Activated T-cell treated with anti-CD3 and anti-CD28 coated beads, Interleukin-2, amount 50 U/mL, for 24 hours (primary cell): Measurements from ENCODE around the gene GPR161.

Experiments used
- DNase-seq: peaks from one replicate; pipeline ENCODE4 v3.0.0-alpha.2; 2020
- H3K27ac Mint-ChIP-seq: 2 replicates; pipeline ENCODE4 v1.8.0; 2020; ENCODE audit warnings: mild to moderate bottlenecking, mixed read lengths
- H3K27me3 Mint-ChIP-seq: 2 replicates; pipeline ENCODE4 v1.8.0; 2020; ENCODE audit warnings: mixed read lengths
- H3K36me3 Mint-ChIP-seq: 2 replicates; pipeline ENCODE4 v1.8.0; 2020; ENCODE audit warnings: low read depth, mixed read lengths
- H3K4me1 Mint-ChIP-seq: 2 replicates; pipeline ENCODE4 v1.8.0; 2020; ENCODE audit warnings: low read depth, mixed read lengths
- H3K4me3 Mint-ChIP-seq: 2 replicates; pipeline ENCODE4 v1.8.0; 2020; ENCODE audit warnings: mild to moderate bottlenecking, moderate library complexity, mixed read lengths
- H3K9me3 Mint-ChIP-seq: 2 replicates; pipeline ENCODE4 v1.8.0; 2020; ENCODE audit warnings: mixed read lengths

The GPR161 gene

DNA sequence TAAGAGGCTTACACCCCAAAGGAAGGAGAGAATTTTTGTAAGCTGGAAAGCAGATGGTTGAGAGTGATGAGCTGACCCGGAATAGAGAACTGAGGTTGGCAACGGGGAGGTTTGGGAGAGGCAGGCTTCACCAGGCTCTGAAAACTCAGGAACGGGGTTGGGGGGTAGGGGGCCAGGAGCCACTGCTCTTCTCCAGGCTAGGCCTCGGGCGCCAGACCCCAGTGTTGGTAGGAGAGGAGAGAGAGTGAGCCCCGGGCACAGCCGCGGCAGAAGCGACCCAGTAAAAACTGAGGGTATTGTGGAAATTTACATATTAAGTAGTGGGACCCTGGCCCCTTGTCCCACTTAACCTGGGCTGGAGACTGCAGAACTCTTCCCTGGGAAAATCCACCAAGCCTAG, 45.7 kb downstream of the GPR161 start:
- Mint-ChIP-seq H3K36me3 (no peaks in the 10 kb centered on the region), H3K4me1 (no peaks in the 10 kb centered on the region), H3K9me3 (no peaks in the 10 kb centered on the region), H3K27ac (no peak overlapping the region), H3K27me3 (no peaks in the 10 kb centered on the region), H3K4me3 (no peak overlapping the region)
- DNase-seq, result no peak

DNA sequence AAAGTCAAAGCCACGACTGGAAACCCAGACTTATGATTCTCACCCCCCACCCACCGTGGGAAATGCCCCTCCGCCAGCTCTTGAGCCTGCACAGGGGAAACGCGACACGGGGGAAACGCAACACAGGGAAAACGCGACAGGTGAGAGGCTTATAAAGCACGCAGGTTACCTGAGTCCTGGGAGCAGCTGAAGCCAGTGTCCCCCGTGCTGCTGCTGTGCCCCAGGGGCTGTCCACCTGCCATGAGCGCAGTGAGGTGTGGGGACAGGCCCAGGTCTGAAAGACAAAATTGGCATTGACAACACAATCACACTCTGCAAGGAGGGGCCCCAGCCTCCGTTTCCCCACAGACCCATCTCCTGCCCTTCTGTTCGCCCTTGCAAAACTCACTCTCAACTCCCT, 46.3 kb downstream of the GPR161 start:
- DNase-seq, result no peak
- no peaks in the 10 kb centered on the region for H3K27me3 Mint-ChIP-seq
- H3K9me3 Mint-ChIP-seq, result no peaks in the 10 kb centered on the region
- no peaks in the 10 kb centered on the region for H3K36me3 Mint-ChIP-seq
- H3K4me3 Mint-ChIP-seq, result no peak overlapping the region
- no peak overlapping the region for H3K27ac Mint-ChIP-seq
- H3K4me1 Mint-ChIP-seq, result no peaks in the 10 kb centered on the region

DNA sequence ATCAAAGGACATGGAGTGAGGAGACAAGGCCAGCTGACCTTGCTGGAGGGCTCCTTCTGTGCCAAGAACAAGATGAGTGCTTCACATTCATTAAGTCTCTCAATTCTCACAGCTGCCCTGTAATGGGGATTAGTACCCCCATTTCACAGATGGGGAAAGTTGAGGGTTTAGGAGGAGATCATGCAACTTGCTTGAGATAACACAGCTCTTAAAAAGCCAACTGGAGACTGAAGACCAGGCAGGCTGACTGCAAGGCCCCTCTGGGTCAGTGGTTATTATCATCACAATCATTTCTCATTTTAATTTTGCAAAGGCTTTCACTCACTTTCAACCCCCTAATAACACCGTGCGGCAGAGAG, 46.8 kb downstream of the GPR161 start:
- DNase-seq, result no peak
- peaks cover 2% of the 10 kb centered on the region for H3K4me1 Mint-ChIP-seq
- H3K9me3 Mint-ChIP-seq, result no peaks in the 10 kb centered on the region
- no peak overlapping the region for H3K27ac Mint-ChIP-seq
- H3K4me3 Mint-ChIP-seq, result no peak overlapping the region
- H3K27me3 Mint-ChIP-seq, result no peaks in the 10 kb centered on the region
- no peaks in the 10 kb centered on the region for H3K36me3 Mint-ChIP-seq

DNA sequence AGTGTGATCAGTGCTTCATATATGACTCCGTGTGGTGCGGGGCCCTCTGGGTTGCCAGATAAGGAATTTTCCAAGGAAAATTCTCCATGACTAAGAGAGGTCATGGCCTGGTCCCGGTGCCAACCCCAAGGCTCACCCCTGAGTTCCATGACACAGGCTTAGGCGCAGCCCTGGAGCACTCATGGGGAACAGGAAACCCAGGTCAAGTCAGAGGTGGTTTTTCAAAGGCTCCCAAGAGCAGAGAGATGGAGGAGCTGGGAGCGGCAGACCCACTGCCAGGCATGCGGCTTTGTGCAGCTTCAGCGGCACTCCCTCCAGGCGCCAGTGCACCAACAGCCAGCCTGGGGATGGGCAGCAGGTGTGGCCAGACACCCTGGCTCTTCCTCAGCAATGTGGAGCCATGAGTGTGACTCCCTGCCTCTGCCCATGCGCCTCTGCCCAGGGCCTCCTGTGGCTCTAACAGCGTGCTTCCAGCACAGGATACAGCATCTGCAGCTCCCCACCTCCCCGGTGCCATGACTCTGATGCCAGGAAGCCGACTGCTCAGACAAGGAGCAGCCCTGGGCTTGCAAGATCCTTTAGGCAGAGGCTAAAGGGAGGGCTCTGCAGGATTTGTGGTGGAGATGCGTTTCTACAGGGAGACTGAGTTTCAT, 47.3 kb downstream of the GPR161 start:
- H3K36me3 Mint-ChIP-seq, result no peaks in the 10 kb centered on the region
- DNase-seq, result no peak
- H3K4me3 Mint-ChIP-seq, result no peak overlapping the region
- no peaks in the 10 kb centered on the region for H3K27me3 Mint-ChIP-seq
- H3K27ac Mint-ChIP-seq, result no peak overlapping the region
- peaks cover 5% of the 10 kb centered on the region for H3K4me1 Mint-ChIP-seq
- no peaks in the 10 kb centered on the region for H3K9me3 Mint-ChIP-seq

DNA sequence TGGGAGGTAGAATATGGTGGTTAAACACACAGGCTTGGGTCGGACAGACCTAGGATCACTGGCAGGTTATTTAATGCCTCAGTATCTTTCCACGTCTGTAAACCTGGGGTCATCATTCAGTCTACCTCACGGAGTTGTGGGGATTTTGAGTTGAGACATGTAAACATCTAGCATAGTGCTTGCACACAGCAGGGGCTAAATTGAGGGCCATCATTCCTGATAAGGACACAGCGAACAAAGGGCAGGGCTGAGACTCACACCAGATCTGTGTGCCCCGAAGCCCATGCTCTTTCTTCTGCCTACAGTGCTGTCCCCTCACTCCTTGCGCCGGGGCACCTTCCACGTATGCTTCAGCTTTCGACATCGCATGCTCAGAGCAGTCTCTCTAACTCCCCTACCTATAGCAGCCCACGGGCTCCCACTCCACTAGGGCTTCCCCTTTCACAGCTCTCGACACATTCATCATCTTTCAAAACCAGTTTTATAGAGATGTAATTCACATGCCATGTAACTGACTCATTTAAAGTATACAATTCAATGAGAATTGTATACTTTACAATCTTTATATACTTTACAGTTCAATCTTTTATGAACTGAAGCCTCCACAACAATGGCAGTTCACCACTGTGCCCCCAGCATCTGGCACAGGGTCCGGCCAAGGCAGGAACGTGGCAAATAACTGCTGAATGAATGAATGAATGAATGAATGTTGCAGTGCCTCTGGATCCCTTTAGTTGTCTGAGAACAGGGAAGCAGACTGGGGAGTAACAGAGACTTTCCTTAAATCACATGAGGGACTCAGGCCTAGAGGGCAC, 48.0 kb downstream of the GPR161 start:
- Mint-ChIP-seq H3K36me3 (no peaks in the 10 kb centered on the region), H3K27ac (no peak overlapping the region), H3K27me3 (no peaks in the 10 kb centered on the region), H3K4me3 (no peak overlapping the region), H3K9me3 (no peaks in the 10 kb centered on the region), H3K4me1 (peaks cover 5% of the 10 kb centered on the region)
- no peak for DNase-seq

DNA sequence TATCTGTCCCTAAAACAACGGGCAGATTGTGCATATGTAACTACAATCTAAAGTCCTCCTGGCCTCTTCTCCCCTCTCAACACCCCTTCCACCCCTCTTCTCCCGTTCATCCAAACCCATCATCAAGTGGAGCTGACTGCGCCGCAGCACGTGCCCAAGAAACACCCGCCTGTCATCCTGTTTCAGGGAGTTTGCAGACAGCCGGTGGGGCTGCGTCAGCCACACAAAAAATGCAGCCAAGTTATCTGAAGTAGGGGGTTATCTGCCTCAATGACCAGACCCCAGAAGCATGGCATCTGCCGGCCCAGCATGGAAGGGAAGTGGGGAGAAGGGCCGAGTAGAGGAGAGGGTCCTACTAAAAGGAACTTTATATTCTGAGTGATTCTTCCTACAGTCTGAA, 49.0 kb downstream of the GPR161 start:
- Mint-ChIP-seq H3K27me3 (no peaks in the 10 kb centered on the region), H3K4me3 (no peak overlapping the region), H3K36me3 (no peaks in the 10 kb centered on the region), H3K27ac (no peak overlapping the region), H3K4me1 (peaks cover 5% of the 10 kb centered on the region), H3K9me3 (no peaks in the 10 kb centered on the region)
- no peak for DNase-seq

DNA sequence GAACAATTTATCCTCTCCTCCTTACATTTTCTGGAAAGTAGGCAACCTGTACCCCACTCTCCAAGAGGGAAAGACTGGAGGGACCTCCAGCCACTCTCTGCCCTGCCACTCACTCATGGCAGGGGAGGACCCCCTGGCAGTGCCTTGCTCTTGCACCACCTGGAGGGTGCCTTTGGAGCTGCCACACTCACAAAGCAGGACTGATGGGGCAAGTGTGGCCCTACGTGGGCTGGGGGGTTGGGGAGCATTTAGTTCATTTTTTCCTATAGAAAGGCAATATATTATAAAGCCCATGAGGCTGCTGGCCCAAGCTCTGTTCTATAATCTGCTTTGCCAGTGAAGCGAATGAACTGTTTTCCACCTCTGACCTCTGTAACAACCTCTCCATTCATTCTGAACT, 50.3 kb downstream of the GPR161 start:
- H3K4me3 Mint-ChIP-seq, result no peak overlapping the region
- H3K36me3 Mint-ChIP-seq, result no peaks in the 10 kb centered on the region
- H3K4me1 Mint-ChIP-seq, result peaks cover 5% of the 10 kb centered on the region
- no peak overlapping the region for H3K27ac Mint-ChIP-seq
- DNase-seq, result no peak
- no peaks in the 10 kb centered on the region for H3K27me3 Mint-ChIP-seq
- H3K9me3 Mint-ChIP-seq, result no peaks in the 10 kb centered on the region

DNA sequence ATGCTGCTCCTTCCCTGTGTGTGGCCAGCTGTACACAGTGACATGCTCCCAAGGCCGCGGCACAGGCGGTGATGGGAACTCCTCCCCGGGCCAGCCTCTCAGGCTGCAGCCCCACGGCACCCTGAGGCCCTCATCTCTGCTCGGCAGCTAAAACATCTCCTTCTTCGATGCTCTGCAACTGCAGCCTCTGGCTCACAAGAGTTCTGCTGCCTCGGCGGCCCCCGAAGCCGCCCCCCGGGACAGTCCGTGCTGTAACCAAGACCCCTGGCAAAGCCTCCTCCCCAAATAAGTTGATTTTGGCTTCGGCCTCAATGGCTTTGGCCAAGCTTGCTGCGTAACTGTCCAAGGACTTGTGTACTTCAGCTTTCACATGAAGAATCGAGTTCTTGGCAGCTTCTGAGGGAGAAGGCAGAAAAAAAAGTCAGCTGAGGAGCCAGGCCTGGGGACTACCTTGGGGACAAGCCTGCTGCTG, 51.3 kb downstream of the GPR161 start:
- peaks cover 5% of the 10 kb centered on the region for H3K4me1 Mint-ChIP-seq
- no peak for DNase-seq
- no peaks in the 10 kb centered on the region for H3K9me3 Mint-ChIP-seq

DNA sequence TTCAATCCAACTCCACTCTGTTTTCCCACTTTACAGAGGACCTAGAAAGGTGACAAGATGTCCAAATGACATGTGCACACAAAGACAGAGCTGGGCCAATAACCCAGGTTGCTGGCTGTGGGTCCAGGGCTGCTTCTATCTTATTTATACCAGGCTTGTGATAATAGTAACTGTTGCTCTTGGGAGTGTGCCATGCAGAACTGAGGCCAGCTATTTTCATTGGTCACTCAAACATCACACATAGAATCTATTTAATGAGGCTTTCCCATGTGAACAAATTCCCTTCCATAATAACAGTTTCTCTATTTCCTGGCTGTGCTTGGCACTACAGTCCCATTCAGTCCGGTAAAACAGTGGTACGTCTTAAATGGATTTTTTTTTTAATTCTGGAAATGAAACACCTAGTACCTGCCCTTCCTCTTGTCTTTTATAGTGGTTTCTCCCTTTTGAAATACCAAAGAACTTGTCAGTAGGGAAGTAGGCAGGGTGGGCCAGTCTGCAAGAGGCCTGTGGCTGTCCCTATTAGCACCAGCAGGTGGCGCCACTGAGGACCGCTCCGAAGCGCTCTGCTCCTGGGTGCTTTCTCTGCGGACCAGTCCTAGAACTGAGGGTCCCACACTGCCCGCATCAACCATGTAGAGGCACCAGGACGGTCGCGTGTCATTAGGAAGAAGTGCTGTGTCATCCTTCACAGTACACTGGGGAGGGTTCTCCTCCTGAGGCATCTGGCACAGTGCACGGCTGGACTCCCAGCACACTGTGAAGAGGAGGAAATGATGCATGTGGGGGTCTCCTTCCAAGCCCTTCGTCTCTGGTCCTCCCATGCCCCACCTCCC, 52.1 kb downstream of the GPR161 start:
- Mint-ChIP-seq H3K27ac (no peak overlapping the region), H3K4me1 (peaks cover 5% of the 10 kb centered on the region), H3K4me3 (no peak overlapping the region), H3K9me3 (no peaks in the 10 kb centered on the region), H3K36me3 (no peaks in the 10 kb centered on the region), H3K27me3 (no peaks in the 10 kb centered on the region)
- DNase-seq, result peak; percentile 80

More for the DNA sequence above, 51.3 kb downstream of the GPR161 start:
- no peak overlapping the region for H3K27ac Mint-ChIP-seq
- no peak overlapping the region for H3K4me3 Mint-ChIP-seq
- H3K36me3 Mint-ChIP-seq, result no peaks in the 10 kb centered on the region
- H3K27me3 Mint-ChIP-seq, result no peaks in the 10 kb centered on the region

DNA sequence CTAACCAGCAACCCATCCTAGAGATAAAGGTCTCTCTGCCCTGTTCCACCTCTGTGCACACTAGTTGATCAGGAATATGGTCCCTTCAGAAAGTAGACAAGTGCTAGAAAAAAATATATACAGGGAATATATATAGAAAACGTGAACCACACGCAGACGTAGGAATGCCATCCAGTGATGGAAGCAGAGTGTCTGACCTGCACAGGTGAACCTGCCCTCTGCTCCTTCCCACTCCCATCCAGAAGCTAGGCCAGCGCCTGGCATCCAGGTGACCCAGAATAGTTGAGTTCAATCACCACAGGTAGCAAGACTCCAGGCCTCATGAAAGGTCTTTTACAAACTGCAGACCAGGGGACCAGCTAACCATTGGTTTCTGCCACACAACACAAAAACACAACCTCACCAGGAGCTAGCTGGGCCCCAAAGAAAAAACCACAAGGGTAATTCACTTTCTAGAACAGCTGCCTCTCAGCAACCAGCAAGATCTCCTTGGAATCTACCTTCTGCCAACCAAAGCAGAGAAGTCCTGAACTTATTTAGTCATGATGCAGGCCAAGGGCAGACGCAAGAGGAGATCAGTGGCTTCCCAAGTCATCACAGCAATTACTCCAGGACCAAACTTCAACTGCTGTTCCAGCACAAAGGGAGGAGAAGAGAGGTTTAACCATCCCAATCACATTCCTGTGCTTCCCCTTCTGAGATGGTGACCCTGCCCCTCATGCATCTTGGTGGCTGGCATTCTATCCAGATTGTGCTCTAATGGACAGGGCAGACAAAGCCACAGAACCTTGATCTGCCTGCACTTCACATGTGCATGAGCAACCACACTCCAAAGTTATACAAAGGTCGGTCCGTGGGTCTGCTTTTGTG, 53.0 kb downstream of the GPR161 start:
- Mint-ChIP-seq H3K4me3 (no peak overlapping the region), H3K9me3 (no peaks in the 10 kb centered on the region), H3K27me3 (no peaks in the 10 kb centered on the region), H3K36me3 (no peaks in the 10 kb centered on the region), H3K4me1 (peaks cover 5% of the 10 kb centered on the region), H3K27ac (no peak overlapping the region)
- DNase-seq, result no peak

DNA sequence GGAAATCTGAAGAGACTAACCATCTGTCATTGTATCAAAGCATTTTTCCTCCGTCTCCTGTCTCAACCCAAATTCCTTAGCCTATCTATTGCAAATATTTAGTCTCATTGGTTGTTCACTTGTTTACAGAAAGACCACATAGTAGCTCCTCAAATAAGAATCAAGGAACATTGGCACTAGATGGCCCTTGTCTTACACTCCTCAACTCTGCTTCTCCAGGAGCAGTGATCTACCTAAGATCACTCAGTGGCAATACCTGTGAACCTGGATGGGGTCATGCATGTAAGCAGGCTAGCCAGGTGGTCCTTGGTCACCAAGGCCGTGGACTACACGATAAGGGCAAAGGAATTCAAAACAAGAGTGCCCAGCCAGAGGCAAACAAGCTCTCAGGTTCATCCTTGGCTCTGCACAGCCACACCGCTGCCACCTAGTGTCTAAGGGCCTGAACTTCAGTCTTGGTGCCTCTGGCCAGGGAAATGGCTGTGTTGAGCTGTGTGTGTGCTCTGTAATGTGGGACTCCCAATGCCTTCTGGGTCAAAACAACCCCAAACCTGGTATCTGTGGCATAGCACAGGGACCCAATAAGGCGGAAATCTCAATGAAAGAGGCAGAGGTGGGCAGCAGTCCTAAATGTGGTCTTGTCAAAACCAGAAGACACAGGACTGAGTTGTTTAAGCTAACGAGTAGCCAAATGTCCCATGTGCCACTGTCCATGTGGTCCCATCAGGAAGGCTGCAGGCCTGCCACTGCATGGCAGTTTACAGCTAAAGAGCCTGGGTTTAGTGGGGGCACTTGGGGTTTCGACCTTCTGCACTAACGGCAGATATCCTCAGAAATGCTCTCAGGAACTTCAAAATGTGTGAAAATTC, 54.5 kb downstream of the GPR161 start:
- H3K27ac Mint-ChIP-seq, result no peak overlapping the region

DNA sequence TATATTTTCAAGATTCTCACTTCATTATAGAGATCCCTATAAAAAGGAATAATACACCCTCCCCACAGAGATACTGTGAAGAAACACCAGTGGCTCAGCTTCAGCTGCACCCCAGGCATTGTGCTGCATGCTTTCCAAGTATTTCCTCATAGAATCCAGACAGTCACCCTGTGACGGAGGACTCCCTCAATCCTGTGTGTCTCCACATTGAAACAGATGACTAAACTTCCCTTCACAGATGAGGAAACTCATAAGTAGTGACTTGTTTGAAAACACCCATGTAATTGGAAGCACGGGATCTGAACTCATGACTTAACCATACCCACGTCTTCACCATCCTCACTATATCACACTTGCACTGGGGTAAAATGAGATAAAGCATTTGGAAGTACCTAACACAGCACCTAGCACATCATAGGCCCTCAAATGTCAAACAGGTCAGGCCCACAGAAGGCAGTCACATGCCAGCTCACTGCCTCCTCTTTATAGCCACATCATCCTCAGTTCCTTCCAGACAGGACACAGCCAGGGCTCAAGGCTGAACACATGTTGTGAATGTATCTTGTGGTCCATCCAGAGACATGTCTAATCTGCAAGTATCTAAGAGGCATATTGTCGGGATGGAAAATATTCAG, 55.2 kb downstream of the GPR161 start:
- Mint-ChIP-seq H3K4me1 (peaks cover 5% of the 10 kb centered on the region), H3K9me3 (no peaks in the 10 kb centered on the region), H3K27ac (no peak overlapping the region), H3K4me3 (no peak overlapping the region), H3K27me3 (no peaks in the 10 kb centered on the region), H3K36me3 (peaks cover 12% of the 10 kb centered on the region)
- DNase-seq, result no peak

More for the DNA sequence above, 54.5 kb downstream of the GPR161 start:
- no peak overlapping the region for H3K4me3 Mint-ChIP-seq
- H3K9me3 Mint-ChIP-seq, result no peaks in the 10 kb centered on the region
- peaks cover 5% of the 10 kb centered on the region for H3K4me1 Mint-ChIP-seq
- DNase-seq, result peak; percentile 77
- no peaks in the 10 kb centered on the region for H3K27me3 Mint-ChIP-seq
- peaks cover 6% of the 10 kb centered on the region for H3K36me3 Mint-ChIP-seq

DNA sequence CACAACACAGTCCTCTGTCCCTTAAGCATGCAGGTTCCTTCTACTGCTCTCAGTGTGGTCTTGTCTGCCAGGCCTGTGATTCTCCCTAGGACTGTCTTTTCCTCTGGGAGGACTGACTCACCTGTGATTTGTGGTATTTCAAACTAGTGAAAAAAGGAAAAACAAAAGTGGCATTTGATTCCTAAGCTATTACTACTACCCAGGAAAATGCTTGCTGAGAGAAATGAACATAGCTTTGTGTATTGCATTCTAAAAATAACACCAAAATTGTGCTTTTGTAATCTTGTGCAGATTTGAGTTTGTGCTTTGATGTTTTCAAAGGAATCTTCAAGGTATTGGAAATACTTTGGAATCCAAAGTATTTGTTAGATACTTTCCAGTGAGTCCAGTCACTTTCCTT, 57.0 kb downstream of the GPR161 start:
- DNase-seq, result no peak
- Mint-ChIP-seq H3K27me3 (no peaks in the 10 kb centered on the region), H3K4me3 (no peak overlapping the region)

More for the DNA sequence above, 57.0 kb downstream of the GPR161 start:
- Mint-ChIP-seq H3K36me3 (peaks cover 26% of the 10 kb centered on the region), H3K4me1 (peaks cover 1% of the 10 kb centered on the region), H3K9me3 (no peaks in the 10 kb centered on the region), H3K27ac (no peak overlapping the region)
